Endothelial cell of hepatic sinusoid (primary cell): ENCODE data around the gene TAPBPL.
"Not testable (repeated sequence)": the region's sequence is repeated elsewhere in the genome, so short reads cannot be mapped to it uniquely, and the experiment has no call there.

ENCODE experiments used
- in situ Hi-C: cut with HindIII; loops from 2 replicates; pipeline ENCODE4 v1.10.0; 2017; ENCODE audit warnings: low sequenced_read_pairs

The TAPBPL gene, protein sequence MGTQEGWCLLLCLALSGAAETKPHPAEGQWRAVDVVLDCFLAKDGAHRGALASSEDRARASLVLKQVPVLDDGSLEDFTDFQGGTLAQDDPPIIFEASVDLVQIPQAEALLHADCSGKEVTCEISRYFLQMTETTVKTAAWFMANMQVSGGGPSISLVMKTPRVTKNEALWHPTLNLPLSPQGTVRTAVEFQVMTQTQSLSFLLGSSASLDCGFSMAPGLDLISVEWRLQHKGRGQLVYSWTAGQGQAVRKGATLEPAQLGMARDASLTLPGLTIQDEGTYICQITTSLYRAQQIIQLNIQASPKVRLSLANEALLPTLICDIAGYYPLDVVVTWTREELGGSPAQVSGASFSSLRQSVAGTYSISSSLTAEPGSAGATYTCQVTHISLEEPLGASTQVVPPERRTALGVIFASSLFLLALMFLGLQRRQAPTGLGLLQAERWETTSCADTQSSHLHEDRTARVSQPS

DNA sequence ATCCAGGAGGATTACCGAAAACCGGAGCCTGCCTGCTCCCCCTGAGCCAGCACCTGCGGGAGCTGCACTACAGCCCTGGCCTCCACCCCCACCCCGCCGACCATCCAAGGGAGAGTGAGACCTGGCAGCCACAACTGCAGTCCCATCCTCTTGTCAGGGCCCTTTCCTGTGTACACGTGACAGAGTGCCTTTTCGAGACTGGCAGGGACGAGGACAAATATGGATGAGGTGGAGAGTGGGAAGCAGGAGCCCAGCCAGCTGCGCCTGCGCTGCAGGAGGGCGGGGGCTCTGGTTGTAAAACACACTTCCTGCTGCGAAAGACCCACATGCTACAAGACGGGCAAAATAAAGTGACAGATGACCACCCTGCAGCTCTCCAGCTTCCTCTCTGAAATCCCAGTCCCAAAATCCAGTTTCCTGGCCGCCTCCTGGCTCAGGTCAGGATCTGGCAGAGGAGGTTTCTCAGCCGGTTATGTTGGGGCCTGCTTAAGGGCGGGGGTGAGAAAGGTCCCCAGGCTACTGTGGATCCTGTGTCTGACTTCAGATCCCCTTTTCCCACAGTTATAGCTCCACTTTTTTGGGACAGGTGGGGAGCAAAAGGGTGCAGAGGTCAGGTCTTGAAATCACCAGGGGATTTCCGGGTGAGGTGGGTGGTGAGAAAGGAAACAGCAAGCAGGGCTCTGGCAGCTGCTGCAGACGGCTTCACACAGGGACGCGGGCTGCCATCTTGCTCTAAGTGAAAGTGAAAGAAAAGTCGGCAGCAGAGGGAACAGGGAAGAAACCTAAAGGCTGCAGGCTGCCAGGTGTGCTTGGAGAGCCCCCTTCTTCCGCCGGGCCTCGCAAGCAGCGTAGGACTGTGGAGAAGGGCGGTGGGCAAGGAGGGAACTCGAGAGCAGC is at the start of gene TAPBPL:
TSS of gene TAPBPL (plus strand) at position 695 of the 897 bp plus-strand sequence. CDS start 207 bp downstream, outside the sequence.
- in situ Hi-C loops, result no loop called here

DNA sequence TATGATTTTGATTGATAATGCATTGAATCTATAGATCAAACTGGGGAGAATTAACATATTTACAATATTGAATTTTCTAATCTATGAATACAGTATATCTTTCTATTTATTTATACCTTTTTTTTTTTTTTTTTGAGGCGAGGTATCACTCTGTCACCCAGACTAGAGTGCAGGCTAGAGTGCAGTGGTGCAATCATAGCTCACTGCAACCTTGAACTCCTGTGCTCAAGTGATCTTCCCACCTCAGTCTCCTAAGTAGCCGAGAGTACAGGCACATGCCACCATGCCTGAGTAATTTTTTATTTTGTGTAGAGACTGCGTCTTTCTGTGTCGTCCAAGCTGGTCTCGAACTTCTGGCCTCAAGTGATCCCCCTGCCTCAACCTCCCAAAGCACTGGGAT is 47.5 kb upstream of the TAPBPL start:
- in situ Hi-C loops, result no loop called here

DNA sequence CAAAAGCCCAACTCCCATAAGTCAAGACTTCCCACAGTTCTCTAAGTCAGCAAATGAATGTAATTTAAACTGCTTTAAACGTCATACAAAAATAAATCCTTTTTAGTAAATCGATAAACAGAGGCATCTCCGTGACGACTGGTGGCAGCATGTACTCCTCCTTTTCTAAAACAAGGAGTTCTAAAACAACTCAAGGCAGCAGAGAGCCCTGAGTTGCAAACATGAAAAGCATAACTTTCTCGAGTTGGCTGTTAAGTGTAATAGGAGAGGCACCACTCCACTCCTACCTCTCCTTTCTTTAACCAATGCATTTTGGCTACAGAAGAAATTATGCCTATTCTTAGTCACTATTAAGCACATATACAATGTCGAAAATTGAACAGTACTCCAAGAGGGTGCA is 45.9 kb upstream of the TAPBPL start:
- in situ Hi-C loops, result no loop called here

DNA sequence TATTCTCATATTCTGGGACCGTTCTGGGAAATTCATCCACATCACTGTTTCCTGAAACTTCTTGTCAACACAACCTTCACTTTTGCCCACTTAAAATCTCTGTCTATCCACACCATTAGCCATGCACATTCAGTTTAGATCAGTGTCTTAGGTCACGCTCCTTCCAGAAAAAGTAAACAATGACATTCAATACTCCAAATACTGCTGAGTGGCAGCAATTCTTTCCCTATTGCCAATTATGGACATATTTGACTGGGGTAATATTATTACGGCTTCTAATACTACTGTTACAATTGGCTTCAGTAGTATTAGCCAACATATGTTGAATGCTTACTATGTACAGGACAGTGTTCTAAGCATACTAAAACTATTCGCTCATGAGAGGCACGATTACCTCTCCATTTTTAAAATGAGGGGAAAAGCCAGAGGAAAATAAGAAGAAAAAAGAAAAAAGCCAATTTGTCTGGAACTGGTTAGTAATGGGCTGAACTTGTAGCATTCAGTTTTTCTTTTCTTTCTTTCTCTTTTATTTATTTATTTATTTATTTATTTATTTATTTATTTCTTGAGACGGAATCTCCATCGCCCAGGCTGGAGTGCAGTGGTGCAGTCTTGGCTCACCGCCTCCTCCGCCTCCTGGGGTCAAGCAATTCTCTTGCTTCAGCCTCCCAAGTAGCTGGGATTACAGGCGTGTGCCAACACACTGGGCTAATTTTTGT is 44.4 kb upstream of the TAPBPL start:
- in situ Hi-C loops, result no loop called here

DNA sequence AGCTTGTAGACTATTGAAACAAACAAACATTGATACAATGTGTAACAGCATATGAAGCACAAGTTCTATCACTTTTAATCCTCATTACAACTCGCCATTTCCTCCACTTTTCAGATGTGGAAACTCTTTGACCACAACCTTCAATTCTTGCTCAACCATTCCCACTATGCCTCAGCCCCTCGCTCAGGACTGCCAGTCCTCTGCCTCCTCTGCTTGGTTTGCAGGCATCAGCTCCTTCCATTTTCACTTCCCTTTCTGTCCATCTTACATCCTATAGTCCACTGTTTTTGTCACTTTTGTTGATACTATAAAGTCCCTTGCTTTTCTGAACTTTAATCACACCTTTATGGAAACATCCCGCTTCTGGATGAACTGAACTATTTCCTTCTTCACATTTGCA is 35.2 kb upstream of the TAPBPL start:
- in situ Hi-C loops, result no loop called here

DNA sequence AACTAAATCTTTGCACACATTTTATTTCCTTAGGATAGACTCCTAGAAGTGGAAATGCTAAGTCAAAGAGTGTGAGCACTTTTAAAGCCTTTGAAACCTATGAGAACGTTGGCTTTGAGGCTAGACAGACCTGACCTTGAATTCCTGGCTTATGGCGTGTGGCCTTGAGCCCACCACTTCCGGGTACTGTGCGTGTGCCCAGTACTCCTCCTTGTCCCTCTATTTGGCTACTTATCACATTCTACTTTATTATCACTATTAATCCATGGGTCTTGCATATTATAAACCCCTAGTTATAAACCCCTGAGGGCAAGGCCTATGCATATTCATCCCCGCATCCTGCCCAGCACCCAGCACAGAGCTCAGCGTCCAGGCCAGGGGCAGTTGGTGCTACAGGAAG is 33.0 kb upstream of the TAPBPL start:
- in situ Hi-C loops, result no loop called here

DNA sequence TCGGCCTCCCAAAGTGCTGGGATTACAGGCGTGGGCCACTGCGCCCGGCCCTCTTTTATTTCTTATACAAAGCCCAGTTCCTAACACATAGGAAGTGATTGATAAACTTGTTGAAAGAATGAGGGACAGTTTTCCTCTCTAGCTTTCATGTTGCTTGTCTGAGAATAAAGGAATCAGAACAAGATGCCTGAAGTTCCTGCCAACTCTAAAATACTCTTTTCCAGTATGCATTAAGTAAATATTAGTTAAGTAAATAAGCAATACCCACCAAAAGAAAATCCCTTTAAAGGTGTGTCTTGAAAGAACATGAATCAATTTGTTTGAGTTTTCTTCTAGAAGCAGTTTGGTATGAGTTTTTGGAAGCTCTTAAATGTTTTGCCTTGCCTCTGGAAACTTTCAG is 31.5 kb upstream of the TAPBPL start:
- in situ Hi-C loops, result no loop called here

DNA sequence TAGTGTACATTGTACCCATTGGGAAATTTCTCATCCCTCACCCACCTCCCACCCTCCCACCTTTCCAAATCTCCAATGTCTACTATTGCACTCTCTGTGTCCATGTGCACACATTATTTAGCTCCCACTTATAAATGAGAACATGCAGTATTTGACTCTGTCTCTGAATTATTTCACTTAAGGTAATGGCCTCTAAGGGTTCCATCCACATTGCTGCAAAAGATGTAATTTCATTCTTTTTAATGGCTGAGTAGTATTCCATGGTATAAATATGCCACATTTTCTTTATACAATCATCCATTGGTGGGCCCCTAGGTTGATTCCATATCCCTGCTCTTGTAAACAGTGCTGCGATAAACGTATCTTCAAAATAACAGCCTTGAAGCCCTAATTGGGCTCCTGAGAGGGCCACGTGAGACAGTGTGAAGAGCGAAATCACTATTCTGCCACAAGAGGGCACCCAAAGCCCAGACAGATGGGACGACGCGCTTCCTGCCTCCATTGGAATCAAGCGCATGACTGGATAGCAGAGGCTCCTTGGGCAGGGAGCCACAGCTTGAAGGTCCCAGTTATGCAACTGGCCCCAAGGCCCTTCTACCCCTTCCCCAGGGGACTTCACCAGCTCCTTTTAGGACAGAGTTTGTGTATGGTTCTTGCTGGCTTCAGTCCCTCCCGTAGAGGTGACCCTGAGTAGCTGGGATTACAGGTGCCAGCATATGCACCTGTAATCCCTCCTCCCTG is 28.4 kb upstream of the TAPBPL start:
- in situ Hi-C loops, result no loop called here

DNA sequence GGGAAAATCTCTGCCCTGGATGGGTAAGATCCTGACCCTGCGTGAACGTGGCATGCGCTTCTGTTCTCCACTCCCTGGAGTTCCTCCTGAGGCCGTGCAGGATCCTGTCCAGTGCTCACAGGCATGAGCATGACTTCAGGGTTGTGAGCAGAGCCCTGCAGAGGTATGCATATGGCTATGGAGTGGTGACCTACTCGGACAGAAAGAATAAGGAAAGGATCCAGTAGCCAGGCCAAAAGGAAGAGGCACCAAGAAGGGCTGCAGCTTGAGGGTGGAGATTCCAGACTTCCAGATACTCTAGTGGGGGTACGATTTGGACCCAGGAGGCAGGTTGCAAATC is 27.9 kb upstream of the TAPBPL start:
- in situ Hi-C loops, result no loop called here

DNA sequence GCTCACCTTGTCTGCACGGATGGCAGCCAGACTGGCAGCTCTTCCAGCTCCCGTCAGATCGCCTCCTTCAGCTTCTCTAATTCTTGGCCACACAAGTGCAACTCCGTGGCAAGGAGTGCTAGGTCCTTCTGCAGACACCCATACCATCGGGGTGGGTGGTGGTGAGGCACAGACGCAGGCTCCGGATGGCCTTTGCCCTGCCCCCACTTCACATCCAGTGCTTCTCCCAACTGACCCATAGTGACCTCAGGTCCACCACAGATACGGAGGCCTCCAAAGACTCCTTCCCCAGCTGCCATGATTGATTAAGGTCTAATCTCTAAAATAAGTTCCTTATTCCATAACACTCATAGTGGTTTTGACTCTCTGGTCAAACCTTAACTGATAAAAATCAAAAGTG is 27.0 kb upstream of the TAPBPL start:
- in situ Hi-C loops, result no loop called here

DNA sequence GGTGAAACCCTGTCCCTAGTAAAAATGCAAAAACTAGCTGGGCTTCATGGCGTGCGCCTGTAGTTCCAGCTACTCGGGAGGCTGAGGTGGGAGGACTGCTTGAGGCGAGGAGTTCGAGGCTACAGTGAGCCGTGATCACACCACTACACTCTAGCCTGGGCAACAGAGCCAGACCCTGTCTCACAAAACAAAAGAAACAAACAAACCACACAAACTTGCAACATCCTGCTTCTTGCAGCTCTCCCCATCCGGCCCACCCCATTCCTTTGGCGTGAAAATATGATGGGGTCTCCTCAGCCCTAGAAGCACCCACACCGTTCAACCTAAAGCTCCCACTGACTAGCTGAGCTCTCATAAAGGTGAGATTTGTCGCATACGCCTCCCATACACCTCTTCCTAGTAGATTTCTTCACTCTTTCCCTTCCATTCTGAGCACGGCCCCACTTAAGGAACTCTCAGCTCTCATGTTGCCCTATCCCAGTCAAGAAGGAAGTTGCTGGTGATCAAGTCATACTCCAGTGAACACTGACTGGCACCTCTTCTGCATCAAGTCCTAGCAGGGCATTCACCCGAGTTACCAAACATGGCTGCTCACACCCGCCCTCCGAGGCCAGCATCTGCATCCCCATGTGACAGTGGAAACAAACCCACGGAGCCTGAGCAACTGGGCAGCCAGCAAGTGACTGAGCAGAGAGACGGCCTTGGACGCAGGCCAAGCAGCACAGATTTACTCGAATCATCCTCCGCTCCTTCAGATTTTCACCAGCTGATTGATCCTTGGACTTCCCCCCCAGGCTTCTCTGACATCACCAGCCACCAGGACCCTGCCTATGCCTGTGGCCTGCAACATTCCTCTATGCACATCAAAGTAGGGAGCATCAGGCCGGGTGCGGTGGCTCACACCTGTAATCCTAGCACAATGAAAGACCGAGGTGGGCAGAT is 26.0 kb upstream of the TAPBPL start:
- in situ Hi-C loops, result no loop called here

DNA sequence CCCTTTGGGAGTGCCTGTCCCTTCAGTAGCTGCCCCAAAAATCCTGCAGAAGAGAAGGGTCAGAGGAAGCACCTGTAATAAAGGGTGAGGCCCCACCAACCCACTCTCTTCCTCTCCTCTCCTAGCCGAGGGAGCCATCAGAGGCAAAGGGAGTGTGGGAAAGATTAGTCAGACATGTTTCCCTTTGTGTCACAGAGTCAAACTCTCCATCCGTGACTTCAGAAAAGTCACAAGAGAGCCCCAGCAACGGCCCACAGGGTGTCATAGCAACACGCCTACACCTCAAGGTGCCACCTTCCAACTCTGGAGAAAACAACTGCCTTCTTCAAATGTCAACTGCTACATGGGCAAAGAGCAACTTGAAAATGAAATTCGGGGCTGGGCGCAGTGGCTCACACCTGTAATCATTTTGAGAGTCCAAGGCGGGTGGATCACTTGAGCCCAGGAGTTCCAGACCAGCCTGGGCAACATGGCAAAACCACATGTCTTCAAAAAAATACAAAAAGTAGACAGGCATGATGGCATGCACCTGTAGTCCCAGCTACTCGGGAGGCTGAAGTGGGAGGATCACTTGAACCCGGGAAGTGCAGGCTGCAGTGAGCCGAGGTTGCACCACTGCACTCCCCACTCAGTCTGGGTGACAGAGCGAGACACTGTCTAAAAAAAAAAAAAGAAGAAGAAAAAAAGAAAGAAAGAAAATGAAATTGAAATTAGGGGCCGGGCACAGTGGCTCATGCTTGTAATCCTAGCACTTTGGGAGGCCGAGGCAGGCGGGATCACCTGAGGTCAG is 24.8 kb upstream of the TAPBPL start:
- in situ Hi-C loops, result no loop called here

DNA sequence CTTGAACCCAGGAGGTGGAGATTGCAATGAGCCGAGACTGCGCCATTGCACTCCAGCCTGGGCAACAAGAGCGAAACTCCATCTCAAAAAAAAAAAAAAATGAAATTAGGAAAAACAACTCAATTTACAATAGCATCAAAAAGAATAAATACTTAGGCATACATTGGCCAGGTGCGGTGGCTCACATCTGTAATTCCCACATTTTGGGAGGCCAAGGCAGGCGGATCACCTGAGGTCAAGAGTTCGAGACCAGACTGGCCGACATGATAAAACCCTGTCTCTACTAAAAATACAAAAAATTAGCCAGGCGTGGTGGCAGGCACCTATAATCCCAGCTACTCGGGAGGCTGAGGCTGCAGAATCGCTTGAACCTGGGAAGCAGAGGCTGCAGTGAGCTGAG is 24.0 kb upstream of the TAPBPL start:
- in situ Hi-C loops, result not testable (repeated sequence)

DNA sequence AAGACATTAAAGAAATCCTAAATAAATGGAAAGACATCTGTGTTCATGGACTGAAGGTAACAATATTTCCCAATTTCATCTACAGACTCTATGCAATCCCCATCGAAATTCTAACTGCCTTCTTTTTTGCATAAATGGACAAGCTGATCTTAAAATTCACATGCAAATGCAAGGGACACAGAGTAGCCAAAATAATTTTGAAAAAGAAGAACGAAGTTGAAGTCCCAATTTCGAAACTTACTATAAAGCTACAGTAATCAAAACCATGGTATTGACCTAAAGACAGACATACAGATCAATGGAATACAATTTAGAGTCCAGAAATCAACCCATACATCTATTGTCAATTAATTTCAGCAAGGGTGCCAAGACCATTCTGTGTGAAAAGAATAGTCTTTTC is 23.5 kb upstream of the TAPBPL start:
- in situ Hi-C loops, result no loop called here

DNA sequence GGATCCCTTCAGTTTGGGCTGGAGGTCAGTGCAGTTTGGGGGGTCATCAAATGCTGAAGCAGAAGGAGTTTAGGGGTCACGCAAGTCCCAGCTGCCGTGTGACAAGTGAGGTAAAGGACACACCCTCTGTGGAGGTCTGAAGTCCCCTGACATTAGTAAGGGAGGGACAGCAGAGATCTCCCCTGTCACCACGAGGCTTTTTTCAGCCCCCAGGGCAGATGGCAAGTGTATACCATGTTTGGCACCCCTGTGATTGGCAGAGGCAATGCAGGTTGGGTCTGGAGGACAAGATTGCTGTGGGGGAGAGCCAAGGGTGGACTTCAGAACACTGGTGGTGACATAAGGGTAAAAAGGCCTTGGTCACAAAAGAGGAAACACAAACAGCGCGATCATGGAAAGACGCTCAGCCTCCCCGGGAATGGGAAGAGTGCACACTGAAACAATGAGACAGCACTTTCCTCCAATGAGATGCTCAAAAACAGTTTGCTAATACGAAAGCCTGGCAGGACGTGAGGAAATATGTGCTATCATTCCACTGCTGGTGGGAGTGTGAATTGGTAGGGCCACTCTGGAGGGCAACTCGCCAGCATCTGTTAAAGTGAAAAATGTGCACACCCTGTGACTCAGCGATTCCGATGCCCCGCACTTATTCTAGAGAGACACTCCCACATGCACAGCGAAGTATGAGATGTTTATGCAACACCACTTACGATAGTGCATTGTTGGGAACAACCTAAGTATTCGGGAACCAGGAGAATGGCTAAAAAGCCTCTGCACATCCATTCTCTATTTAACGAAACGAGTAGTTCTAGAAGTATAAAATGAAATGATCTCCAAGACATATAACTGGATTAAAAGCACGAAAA is 21.5 kb upstream of the TAPBPL start:
- in situ Hi-C loops, result no loop called here

DNA sequence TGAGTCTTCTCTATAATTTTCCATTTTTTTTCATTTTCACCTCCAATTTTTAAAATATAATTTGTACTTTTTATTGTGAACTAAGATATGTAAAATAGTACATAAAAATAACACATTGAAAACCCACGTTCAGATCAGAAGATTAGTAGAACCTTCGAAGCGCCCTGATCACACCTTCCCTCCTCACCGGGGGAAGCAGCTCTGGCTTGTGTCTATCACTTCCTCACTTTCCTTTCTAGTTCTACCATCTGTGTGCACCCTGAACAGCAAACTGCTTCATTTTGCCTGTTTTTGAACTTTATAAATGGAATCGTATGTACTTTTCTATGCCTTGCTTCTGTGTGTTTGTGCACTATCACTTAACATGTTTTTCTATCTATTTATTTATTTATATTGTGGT is 18.9 kb upstream of the TAPBPL start:
- in situ Hi-C loops, result no loop called here

DNA sequence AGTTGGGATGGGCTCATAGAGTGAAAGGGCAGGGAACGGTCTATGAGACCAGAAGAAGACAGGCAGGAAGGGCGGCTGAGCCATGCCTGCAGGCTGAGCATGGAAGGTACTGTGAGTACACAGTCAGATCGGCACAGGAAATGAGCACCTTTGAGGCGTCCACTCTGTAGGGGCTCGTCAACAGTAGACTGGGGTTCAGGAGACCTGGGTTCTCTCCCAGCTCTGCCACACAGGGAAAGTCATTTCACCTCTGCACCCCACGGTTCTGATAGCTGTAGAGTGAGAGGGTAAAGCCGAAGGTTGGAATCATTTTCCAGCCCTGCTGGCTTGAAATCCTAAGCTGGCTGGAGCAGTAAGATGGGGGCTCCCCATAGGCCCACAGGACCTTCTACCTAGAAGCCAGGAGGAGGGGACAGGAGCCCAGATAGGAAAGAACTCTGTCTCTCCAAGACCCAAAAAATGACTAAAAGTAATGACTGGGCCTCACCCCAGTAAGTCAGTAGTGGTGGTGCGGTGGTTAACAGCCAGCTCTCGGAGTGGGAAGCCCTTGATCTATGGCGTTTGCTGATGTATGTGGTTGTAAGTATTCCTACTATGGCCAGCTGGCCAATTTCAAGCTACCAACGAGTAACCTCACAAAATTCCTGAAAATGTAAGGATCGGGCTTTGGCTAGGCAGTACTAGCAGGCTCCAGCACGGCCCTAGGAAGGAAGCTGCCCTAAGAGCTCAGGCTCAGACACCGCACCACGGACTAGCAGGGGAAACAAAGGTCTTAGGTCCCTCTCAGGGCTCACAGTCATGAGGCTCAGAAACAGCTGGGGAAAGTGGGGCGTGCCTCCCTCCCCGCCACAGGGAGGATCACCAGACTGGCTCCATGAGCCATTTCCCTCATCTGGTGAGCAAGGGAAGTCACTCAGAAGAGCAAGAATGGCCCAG is 17.4 kb upstream of the TAPBPL start:
- in situ Hi-C loops, result no loop called here
